ENCODE data around the gene ATP2A2. TPM values are rescaled to one million over a fixed set of nuclear protein-coding genes. Genes with fewer than 3 reads are reported as not detected.

ATP2A2 gene
- total RNA-seq, 2 donors from 2014 or later = 1,597 to 3,086 TPM

DNA sequence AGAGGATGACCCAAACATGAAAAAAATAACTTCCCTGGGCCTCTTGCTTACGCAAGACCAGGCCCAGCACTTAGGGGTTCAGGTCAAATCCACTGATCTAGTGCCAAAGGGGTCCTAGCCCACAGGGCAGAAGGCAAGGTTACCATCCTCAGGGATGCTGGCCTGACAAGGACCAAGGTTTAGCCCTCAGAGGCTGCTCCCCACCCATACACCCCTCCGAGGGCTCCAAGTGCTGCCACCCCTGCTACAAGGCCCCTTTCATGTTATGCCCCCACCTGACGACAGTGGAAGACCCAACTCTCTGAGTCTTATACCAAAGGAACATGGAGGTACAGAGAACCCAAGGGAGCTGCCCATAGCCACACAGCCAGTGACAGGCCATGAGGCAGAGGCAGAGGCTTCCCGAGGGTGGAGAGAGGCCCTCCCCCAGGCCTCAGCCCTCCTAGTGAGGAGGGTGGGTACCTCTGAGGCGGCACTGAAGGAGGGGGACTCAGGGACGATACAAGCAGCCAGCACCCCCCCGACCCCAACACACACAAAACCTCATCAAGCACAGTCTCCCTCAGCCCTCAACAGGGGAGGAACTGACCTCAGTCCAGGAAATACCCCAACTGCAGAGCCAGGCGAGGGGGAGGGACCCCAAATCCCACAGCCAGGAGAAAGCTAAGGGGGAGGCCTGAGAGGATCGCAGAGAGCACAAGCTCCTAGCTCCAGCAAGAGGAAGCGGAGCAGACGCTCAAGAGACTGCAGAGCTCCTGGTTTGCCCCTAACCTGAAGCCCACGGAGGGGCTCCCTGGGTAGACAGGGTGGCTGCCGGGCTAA is 85.5 kb downstream of the ATP2A2 start:
- Histone ChIP-seq H3K4me3 (no peak overlapping the region), H3K36me3 (no peaks in the 10 kb centered on the region), H3K27ac (no peak overlapping the region), H3K4me1 (peaks cover 0 to 18% of the 10 kb centered on the region in 2 donors), H3K9me3 (no peaks in the 10 kb centered on the region), H3K27me3 (no peaks in the 10 kb centered on the region)
- DNase-seq (ENCODE audit: low spot score) = no peak
- no peak for TF ChIP-seq CTCF (IDR thresholded peaks at IDR 0.05)

DNA sequence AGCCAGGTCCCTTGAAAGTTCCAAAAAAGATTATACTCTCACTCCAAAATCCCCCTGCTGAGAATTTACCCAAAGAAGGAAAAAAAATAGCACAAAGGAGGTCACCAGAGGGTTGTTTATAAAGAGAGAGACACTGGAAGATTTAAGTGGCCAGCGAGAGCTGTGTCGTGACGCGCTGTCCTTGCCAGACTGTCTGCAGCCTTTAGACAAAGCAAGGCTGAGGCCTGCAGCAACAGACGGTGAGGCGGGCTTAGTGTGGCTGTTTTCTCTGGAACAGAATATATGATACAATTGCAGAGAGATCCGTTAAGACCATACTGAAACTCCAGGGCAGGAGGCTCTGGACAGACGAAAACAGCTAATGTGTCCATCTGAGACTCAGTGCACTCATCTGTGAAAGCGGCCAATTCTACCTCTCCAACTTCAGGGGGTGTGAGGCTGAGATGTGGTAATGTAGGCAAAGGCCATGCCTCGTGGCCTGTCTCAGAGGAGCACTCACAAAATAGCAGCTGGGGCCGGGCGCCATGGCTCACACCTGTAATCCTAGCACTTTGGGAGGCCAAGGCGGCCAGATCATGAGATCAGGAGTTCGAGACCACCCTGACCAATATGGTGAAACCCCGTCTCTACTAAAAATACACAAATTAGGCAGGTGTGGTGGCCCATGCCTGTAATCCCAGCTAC is 86.3 kb downstream of the ATP2A2 start:
- Histone ChIP-seq H3K4me3 (no peak overlapping the region), H3K27ac (no peak overlapping the region)

GRCh38 chr12:110369992-110370391 is 88.9 kb downstream of the ATP2A2 start:
- Histone ChIP-seq H3K27me3 (no peaks in the 10 kb centered on the region), H3K27ac (no peak overlapping the region), H3K4me1 (peaks cover 0 to 43% of the 10 kb centered on the region in 2 donors), H3K4me3 (no peak overlapping the region), H3K36me3 (peaks cover 17% of the 10 kb centered on the region), H3K9me3 (no peaks in the 10 kb centered on the region)
- no peak for DNase-seq (ENCODE audit: low spot score)
- no peak for TF ChIP-seq CTCF (IDR thresholded peaks at IDR 0.05)

More for the DNA sequence above, 86.3 kb downstream of the ATP2A2 start:
- TF ChIP-seq CTCF (IDR thresholded peaks at IDR 0.05) = no peak
- H3K27me3 ChIP-seq = no peaks in the 10 kb centered on the region
- peaks cover 4% of the 10 kb centered on the region for H3K36me3 ChIP-seq
- no peak for DNase-seq (ENCODE audit: low spot score)
- peaks cover 0 to 26% of the 10 kb centered on the region in 2 donors for H3K4me1 ChIP-seq
- no peaks in the 10 kb centered on the region for H3K9me3 ChIP-seq

GRCh38 chr12:110370732-110371231 is 89.7 kb downstream of the ATP2A2 start:
- H3K27me3 ChIP-seq = no peaks in the 10 kb centered on the region
- no peaks in the 10 kb centered on the region for H3K9me3 ChIP-seq
- H3K36me3 ChIP-seq = peaks cover 25% of the 10 kb centered on the region
- TF ChIP-seq CTCF (IDR thresholded peaks at IDR 0.05) = no peak
- no peak overlapping the region for H3K27ac ChIP-seq
- H3K4me1 ChIP-seq = peaks cover 0 to 43% of the 10 kb centered on the region in 2 donors
- no peak overlapping the region for H3K4me3 ChIP-seq
- no peak for DNase-seq (ENCODE audit: low spot score)

DNA sequence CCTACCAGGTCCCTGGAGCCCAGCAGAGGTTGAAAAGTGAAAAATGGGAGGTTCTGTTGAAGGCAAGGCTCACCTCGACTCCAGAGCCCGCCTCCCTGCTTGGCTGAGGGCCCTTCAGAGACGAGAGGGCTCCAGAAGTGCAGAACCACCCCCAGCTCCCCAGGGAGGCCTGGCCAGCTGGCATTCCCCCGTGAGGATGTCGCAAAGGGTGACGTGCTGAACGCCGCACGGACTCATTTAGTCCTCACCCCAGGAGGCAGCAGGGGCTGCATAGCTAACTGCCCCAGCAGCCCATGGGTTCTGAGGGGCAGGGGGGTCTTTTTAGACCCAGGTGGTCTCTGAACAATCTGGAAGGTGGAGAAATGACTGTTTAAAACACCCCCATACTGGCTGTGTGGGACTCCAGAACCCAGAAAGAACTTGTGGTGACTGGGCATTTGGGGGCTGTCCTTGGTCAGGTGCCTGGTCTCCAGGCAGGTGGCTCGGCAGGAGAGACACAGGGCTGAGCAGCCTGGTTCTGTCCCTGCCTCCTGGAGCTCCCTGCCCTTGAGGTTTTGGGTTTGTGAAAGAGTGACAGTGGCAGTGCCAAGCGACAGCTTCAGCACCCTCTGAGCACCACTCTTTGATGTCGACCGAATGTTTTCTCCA is 90.5 kb downstream of the ATP2A2 start:
- H3K36me3 ChIP-seq = peaks cover 31% of the 10 kb centered on the region
- H3K4me1 ChIP-seq = peaks cover 0 to 43% of the 10 kb centered on the region in 2 donors
- no peak overlapping the region for H3K27ac ChIP-seq
- no peak overlapping the region for H3K4me3 ChIP-seq
- no peak for TF ChIP-seq CTCF (IDR thresholded peaks at IDR 0.05)
- no peaks in the 10 kb centered on the region for H3K27me3 ChIP-seq
- H3K9me3 ChIP-seq = no peaks in the 10 kb centered on the region
- DNase-seq (ENCODE audit: low spot score) = no peak
